Esophagus squamous epithelium (tissue), 5 donors: Measurements from ENCODE around the gene VTI1B. TPM values are rescaled to one million over a fixed set of nuclear protein-coding genes. Genes with fewer than 3 reads are reported as not detected.
"Not testable (repeated sequence)": the region's sequence is repeated elsewhere in the genome, so short reads cannot be mapped to it uniquely, and the experiment has no call there.

ENCODE experiments used
- DNase-seq: peaks from one replicate; lab custom pipeline; 2025; lab: John Stamatoyannopoulos, UW
- H3K27ac ChIP-seq, 4 donors: fragments of 200-600 bp; sonication (generic); one replicate each; pipeline ENCODE4 v1.5.1; 2016 to 2019; ENCODE audit warnings: mild to moderate bottlenecking in 1 of 4
- H3K27me3 ChIP-seq, 4 donors: fragments of 200-600 bp; sonication (generic); 1 replicate in 3 of 4; 2 replicates in 1 of 4; pipeline versions ENCODE4 v1.5.1 to v1.6.0; 2017 to 2021; ENCODE audit warnings: antibody characterized with exemption in 1 of 4
- H3K36me3 ChIP-seq, 3 donors: fragments of 200-600 bp; sonication (generic); one replicate each; pipeline ENCODE4 v1.5.1; 2016 to 2019
- H3K4me1 ChIP-seq, 3 donors: fragments of 200-600 bp; sonication (generic); one replicate each; pipeline ENCODE4 v1.5.1; 2017 to 2019
- H3K4me3 ChIP-seq, 4 donors: fragments of 200-600 bp; sonication (generic); 1 replicate in 3 of 4; 2 replicates in 1 of 4; pipeline ENCODE4 v1.5.1; 2016 to 2019; ENCODE audit warnings: mild to moderate bottlenecking in 2 of 4, moderate library complexity in 1 of 4
- H3K9me3 ChIP-seq, 3 donors: fragments of 200-600 bp; sonication (generic); one replicate each; pipeline ENCODE4 v1.5.1; 2016 to 2019
- CTCF ChIP-seq, 6 experiments: fragments of 450-650 bp in 4 of 6; fragments of 200-600 bp in 2 of 6; sonication (generic) in 2 of 6; IDR thresholded peaks; one replicate each; pipeline ENCODE4 v1.5.1; 2016 to 2019; ENCODE audit warnings: antibody characterized with exemption in 6 of 6, mild to moderate bottlenecking in 4 of 6, moderate library complexity in 4 of 6
- POLR2A ChIP-seq, 4 donors: fragments of 450-650 bp; IDR thresholded peaks; one replicate each; pipeline ENCODE4 v1.6.1; 2017; ENCODE audit warnings: antibody characterized with exemption in 4 of 4, mild to moderate bottlenecking in 4 of 4, moderate library complexity in 3 of 4
- WGBS, 2 donors: methylation state at CpG; one replicate each; pipeline ENCODE4 v1.1.5; 2018; 5-methylcytosine and 5-hydroxymethylcytosine counted together
- intact Hi-C: fragments of 100-400 bp; cut with DNase I; formaldehyde crosslinking; loops from one replicate; pipeline ENCODE4 v1.15.0; 2022
- total RNA-seq, 4 donors: library from RNA; depleted of rRNA; stranded (reverse); fragments of >200 nt; gene quantifications; one replicate each; pipeline ENCODE4 v1.1.0, GENCODE V29; 2016
- donor health status: DM: yes; HTN: yes; CAD: no.

VTI1B gene
- total RNA-seq, 4 donors from 2014 or later, result 41.3 to 57.7 (median 52.3) TPM

- no peak for DNase-seq
- 72 to 85% methylated on average over 2 of the region's 2 CpGs for WGBS, 2 donors
- Histone ChIP-seq H3K27me3 (peaks cover 0 to under 1% (median 0%) of the 10 kb centered on the region in 4 donors), H3K9me3 (no peaks in the 10 kb centered on the region), H3K36me3 (no peaks in the 10 kb centered on the region), H3K4me1 (peaks cover 0 to 16% (median 6%) of the 10 kb centered on the region in 3 donors), H3K4me3 (no peak overlapping the region), H3K27ac (no peak overlapping the region)
- TF ChIP-seq CTCF (IDR thresholded peaks at IDR 0.05), result no peak
- TF ChIP-seq POLR2A (IDR thresholded peaks at IDR 0.05), result no peak
- intact Hi-C loops, result no loop called here
Observed at GRCh38 chr14:67718265-67718664, 43.8 kb upstream of the VTI1B start.

- peaks cover 0 to 3% (median 0%) of the 10 kb centered on the region in 3 donors for H3K4me1 ChIP-seq
- H3K4me3 ChIP-seq, result no peak overlapping the region
- H3K9me3 ChIP-seq, result no peaks in the 10 kb centered on the region
- 87% methylated on average over 1 of the region's 1 CpG for WGBS, 2 donors
- DNase-seq, result no peak
- TF ChIP-seq CTCF (IDR thresholded peaks at IDR 0.05), result no peak
- no peak for TF ChIP-seq POLR2A (IDR thresholded peaks at IDR 0.05)
- intact Hi-C loops, result no loop called here
- H3K27ac ChIP-seq, result no peak overlapping the region
- no peaks in the 10 kb centered on the region for H3K36me3 ChIP-seq
- H3K27me3 ChIP-seq, result no peaks in the 10 kb centered on the region
Observed at GRCh38 chr14:67717048-67717447, 42.6 kb upstream of the VTI1B start.

DNA sequence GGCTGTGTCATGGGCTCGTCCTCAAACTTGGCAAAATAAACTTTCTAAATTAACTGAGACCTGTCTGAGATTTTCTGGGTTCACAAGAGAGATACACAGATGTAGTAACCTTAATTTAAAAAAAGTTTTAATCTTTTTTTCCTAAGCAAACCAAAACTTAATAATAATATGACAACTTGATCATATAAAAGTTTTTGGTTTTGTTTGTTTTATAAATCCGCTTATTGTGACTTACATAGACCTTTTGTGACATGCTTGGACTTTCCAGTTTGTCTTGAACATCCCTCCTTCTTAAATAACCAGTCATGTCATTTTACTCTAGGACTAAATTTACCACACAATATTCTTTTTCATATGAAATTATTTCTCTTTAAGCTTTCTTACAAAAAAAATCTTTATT is 35.8 kb upstream of the VTI1B start:
- H3K4me3 ChIP-seq, result no peak overlapping the region
- H3K36me3 ChIP-seq, result no peaks in the 10 kb centered on the region
- no peak for TF ChIP-seq CTCF (IDR thresholded peaks at IDR 0.05)
- intact Hi-C loops, result no loop called here
- no peaks in the 10 kb centered on the region for H3K27me3 ChIP-seq
- H3K9me3 ChIP-seq, result no peaks in the 10 kb centered on the region
- H3K27ac ChIP-seq, result no peak overlapping the region
- H3K4me1 ChIP-seq, result no peaks in the 10 kb centered on the region
- WGBS, 2 donors, result 81 to 88% methylated on average over 2 of the region's 2 CpGs
- no peak for DNase-seq

DNA sequence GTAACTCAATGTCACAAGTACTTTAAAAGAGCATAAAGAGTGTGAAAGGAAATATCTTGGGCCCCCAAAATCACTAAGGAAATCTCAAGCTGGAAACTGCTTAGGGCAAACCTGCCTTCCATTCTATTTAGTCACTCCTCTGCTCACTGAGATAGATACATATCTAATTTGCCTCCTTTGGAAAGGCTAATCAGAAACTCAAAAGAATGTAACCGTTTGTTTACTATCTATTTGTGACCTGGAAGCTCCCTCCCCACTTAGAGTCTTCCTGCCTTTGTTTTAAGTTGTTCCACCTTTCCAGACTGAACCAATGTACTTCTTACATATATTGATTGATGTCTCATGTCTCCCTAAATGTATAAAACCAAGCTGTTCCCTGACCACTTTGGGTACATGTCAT is 35.4 kb upstream of the VTI1B start:
- not testable (repeated sequence) for H3K4me3 ChIP-seq

GRCh38 chr14:67709346-67709745 is 34.9 kb upstream of the VTI1B start:
- not testable (repeated sequence) for H3K4me1 ChIP-seq, H3K4me3 ChIP-seq, H3K9me3 ChIP-seq, H3K27me3 ChIP-seq, DNase-seq, H3K36me3 ChIP-seq, H3K27ac ChIP-seq
- intact Hi-C loops, result loop anchor here (10.0 kb wide), 1 partner anchor 85 kb away; no protein-coding TSS in a partner anchor

More for the DNA sequence above, 35.4 kb upstream of the VTI1B start:
- WGBS, 2 donors, result 64 to 71% methylated on average over 1 of the region's 1 CpG
- DNase-seq, H3K9me3 ChIP-seq, H3K4me1 ChIP-seq, H3K36me3 ChIP-seq, H3K27me3 ChIP-seq, H3K27ac ChIP-seq: not testable (repeated sequence)
- intact Hi-C loops, result loop anchor here (10.0 kb wide), 1 partner anchor 85 kb away; no protein-coding TSS in a partner anchor

DNA sequence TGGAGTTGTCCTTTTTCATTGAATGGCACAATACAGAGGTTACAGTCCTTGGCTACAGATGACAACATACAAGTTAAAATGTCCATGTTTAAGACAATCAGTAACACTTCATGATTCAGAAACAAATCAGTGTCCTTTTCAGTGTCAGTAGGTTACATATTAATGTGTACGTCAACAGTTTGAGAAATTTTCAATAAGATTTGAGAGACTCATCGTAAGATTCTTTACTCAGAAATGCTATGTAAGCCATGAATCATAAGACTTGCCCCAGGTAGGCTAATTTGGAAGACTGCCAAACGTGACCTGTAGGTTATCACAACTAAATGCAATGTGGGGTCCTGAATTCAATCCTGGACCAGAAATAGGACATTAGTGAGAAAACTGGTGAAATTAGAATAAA is 30.8 kb upstream of the VTI1B start:
- H3K4me1 ChIP-seq, result peaks cover 0 to 10% (median 0%) of the 10 kb centered on the region in 3 donors
- intact Hi-C loops, result loop anchor here (10.0 kb wide), 1 partner anchor 80 kb away; no protein-coding TSS in a partner anchor
- H3K4me3 ChIP-seq, result no peak overlapping the region
- H3K36me3 ChIP-seq, result no peaks in the 10 kb centered on the region
- TF ChIP-seq POLR2A (IDR thresholded peaks at IDR 0.05), result no peak
- TF ChIP-seq CTCF (IDR thresholded peaks at IDR 0.05), result no peak
- no peaks in the 10 kb centered on the region for H3K27me3 ChIP-seq
- H3K27ac ChIP-seq, result no peak overlapping the region
- 37 to 47% methylated on average over 3 of the region's 3 CpGs for WGBS, 2 donors
- no peaks in the 10 kb centered on the region for H3K9me3 ChIP-seq
- DNase-seq, result no peak
